Mammary epithelial cell (primary cell): ENCODE measurements around the gene SYT14.

Source experiments
- EZH2 ChIP-seq: IDR thresholded peaks from 2 replicates; pipeline ENCODE4 v1.6.1; 2012; ENCODE audit warnings: low read length, inconsistent platforms, borderline replicate concordance
- TF ChIP-seq, protein P1 (sequence below), 2 donors: IDR thresholded peaks in 1 of 2; conservative IDR thresholded peaks in 1 of 2; 2 replicates each; pipeline ENCODE4 v1.5.1; 2011 to 2012; ENCODE audit warnings: inconsistent platforms in 2 of 2, low read length in 2 of 2, mild to moderate bottlenecking in 2 of 2, control low read depth in 1 of 2, low read depth in 1 of 2; ENCODE audit not compliant: insufficient read depth in 1 of 2; ENCODE audit errors: extremely low read depth in 1 of 2

DNA sequence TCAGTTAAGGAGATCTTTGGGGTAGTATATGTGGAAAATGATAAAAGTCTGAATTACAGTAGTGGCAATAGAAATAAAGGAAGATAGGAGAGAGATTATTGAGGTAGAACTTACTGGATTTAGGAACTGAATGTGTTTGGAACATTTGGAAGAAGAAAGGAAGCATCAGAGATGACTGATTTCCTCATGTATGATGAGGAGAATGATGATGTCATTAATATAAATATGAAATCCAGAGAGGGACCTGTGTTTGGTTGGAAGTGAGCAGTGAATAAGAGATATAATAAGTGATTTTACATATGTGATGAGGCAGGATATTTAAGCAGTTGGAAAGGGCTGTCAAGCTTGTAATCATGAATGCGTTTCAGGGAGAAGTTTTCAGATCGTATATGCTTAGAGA is 86.3 kb downstream of the SYT14 start:
- TF ChIP-seq, protein P1, sequence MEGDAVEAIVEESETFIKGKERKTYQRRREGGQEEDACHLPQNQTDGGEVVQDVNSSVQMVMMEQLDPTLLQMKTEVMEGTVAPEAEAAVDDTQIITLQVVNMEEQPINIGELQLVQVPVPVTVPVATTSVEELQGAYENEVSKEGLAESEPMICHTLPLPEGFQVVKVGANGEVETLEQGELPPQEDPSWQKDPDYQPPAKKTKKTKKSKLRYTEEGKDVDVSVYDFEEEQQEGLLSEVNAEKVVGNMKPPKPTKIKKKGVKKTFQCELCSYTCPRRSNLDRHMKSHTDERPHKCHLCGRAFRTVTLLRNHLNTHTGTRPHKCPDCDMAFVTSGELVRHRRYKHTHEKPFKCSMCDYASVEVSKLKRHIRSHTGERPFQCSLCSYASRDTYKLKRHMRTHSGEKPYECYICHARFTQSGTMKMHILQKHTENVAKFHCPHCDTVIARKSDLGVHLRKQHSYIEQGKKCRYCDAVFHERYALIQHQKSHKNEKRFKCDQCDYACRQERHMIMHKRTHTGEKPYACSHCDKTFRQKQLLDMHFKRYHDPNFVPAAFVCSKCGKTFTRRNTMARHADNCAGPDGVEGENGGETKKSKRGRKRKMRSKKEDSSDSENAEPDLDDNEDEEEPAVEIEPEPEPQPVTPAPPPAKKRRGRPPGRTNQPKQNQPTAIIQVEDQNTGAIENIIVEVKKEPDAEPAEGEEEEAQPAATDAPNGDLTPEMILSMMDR (conservative IDR thresholded peaks at IDR 0.05 in 1 of 2, IDR thresholded peaks at IDR 0.05 in 1 of 2; ENCODE audit: extremely low read depth in 1 of 2, insufficient read depth in 1 of 2, low read depth in 1 of 2, low read length in 2 of 2): no peak
- no peak for TF ChIP-seq EZH2
